Caco-2 (cell line): ENCODE measurements around the gene PALLD. TPM values are rescaled to one million over a fixed set of nuclear protein-coding genes. Genes with fewer than 3 reads are reported as not detected.

Experiments
- BruUV-seq: library from RNA; stranded (reverse); fragments of 400-500 nt; replicated peaks from 2 replicates; lab custom pipeline; 2021; lab: Mats Ljungman, UMichigan
- CTCF ChIA-PET: fragments of 300-600 bp; sonication (Branson Sonifier 250); formaldehyde crosslinking; loops from one replicate; lab custom pipeline; 2022; ENCODE audit warnings: antibody characterized with exemption; lab: Charles Lee
- POLR2A ChIA-PET: fragments of 300-600 bp; sonication (Branson Sonifier 250); formaldehyde crosslinking; loops from one replicate; lab custom pipeline; 2022; ENCODE audit warnings: antibody characterized with exemption; lab: Charles Lee
- DNase-seq, 2 experiments: peaks; one replicate each; pipeline versions ENCODE4 v3.0.0 to v3.0.0-alpha.2; 2020 to 2022
- H3K27me3 ChIP-seq: replicated peaks from 2 replicates; pipeline ENCODE4 v1.6.0; 2011; ENCODE audit warnings: low read length; ENCODE audit not compliant: control insufficient read depth, insufficient read depth
- H3K36me3 ChIP-seq: 2 replicates; pipeline ENCODE4 v1.5.1; 2011; ENCODE audit warnings: low read length; ENCODE audit not compliant: control insufficient read depth, insufficient read depth
- H3K4me1 ChIP-seq: fragments of 250-450 bp; sonication (Bioruptor Pico); 2 replicates; pipeline ENCODE4 v1.5.1; 2020; ENCODE audit warnings: mild to moderate bottlenecking
- H3K4me3 ChIP-seq: 2 replicates; pipeline ENCODE4 v1.5.1; 2011; ENCODE audit warnings: low read depth, mild to moderate bottlenecking, control low read depth, low read length
- H3K9me3 ChIP-seq: fragments of 250-450 bp; sonication (Bioruptor Pico); 2 replicates; pipeline ENCODE4 v1.5.1; 2020; ENCODE audit warnings: mild to moderate bottlenecking, moderate library complexity
- H3K27ac Mint-ChIP-seq: one replicate; pipeline ENCODE4 v1.8.0; 2022; ENCODE audit warnings: mixed read lengths; ENCODE audit not compliant: unreplicated experiment
- H3K27me3 Mint-ChIP-seq: one replicate; pipeline ENCODE4 v1.8.0; 2022; ENCODE audit warnings: mixed read lengths; ENCODE audit not compliant: insufficient read depth, unreplicated experiment
- H3K36me3 Mint-ChIP-seq: one replicate; pipeline ENCODE4 v1.8.0; 2022; ENCODE audit warnings: mild to moderate bottlenecking, mixed read lengths; ENCODE audit not compliant: insufficient read depth, unreplicated experiment
- H3K4me1 Mint-ChIP-seq: one replicate; pipeline ENCODE4 v1.8.0; 2022; ENCODE audit warnings: low read depth, mixed read lengths; ENCODE audit not compliant: unreplicated experiment
- H3K4me3 Mint-ChIP-seq: one replicate; pipeline ENCODE4 v1.8.0; 2022; ENCODE audit warnings: mild to moderate bottlenecking, moderate library complexity, mixed read lengths; ENCODE audit not compliant: unreplicated experiment
- H3K9me3 Mint-ChIP-seq: one replicate; pipeline ENCODE4 v1.8.0; 2022; ENCODE audit warnings: mixed read lengths; ENCODE audit not compliant: unreplicated experiment
- CTCF ChIP-seq, 2 experiments: fragments of 200-600 bp in 1 of 2; IDR thresholded peaks; 1 replicate in 1 of 2; 2 replicates in 1 of 2; pipeline versions ENCODE4 v1.5.1 to v1.8.0; 2011 to 2022; ENCODE audit warnings: antibody characterized with exemption in 1 of 2, control low read depth in 1 of 2, inconsistent platforms in 1 of 2, low read depth in 1 of 2, low read length in 1 of 2, mild to moderate bottlenecking in 1 of 2, moderate library complexity in 1 of 2; ENCODE audit not compliant: insufficient read depth in 1 of 2, severe bottlenecking in 1 of 2, unreplicated experiment in 1 of 2
- intact Hi-C: fragments of 100-400 bp; cut with micrococcal nuclease; formaldehyde crosslinking; loops from one replicate; pipeline ENCODE4 v1.10.0; 2022; ENCODE audit not compliant: unreplicated experiment
- total RNA-seq: library from RNA; stranded (reverse); gene quantifications from 2 replicates; pipeline ENCODE4 v1.2.3, GENCODE V29; 2022

The PALLD gene
- total RNA-seq, 1 experiment from 2014 or later, result 12.3 TPM

- Mint-ChIP-seq H3K9me3 (no peaks in the 10 kb centered on the region), H3K27ac (no peak overlapping the region), H3K4me1 (no peaks in the 10 kb centered on the region), H3K4me3 (no peak overlapping the region), H3K36me3 (no peaks in the 10 kb centered on the region), H3K27me3 (no peaks in the 10 kb centered on the region)
- intact Hi-C loops, result loop anchor here (1.0 to 10.0 kb wide), 6 partner anchors 47 to 899 kb away; no protein-coding TSS in a partner anchor
- no peaks in the 10 kb centered on the region for H3K27me3 ChIP-seq
- no peak overlapping the region for H3K4me3 ChIP-seq
- peak; percentile 52 to 62 for TF ChIP-seq CTCF (IDR thresholded peaks at IDR 0.05; ENCODE audit: insufficient read depth in 1 of 2, low read depth in 1 of 2, low read length in 1 of 2, severe bottlenecking in 1 of 2, unreplicated experiment in 1 of 2)
- no peaks in the 10 kb centered on the region for H3K36me3 ChIP-seq
- H3K4me1 ChIP-seq, result no peaks in the 10 kb centered on the region
- BruUV-seq, result no TSS peak
- no peaks in the 10 kb centered on the region for H3K9me3 ChIP-seq
- POLR2A ChIA-PET, result no interaction called here
- DNase-seq, result peak; percentile 63 to 67
- CTCF ChIA-PET, result interaction anchor here (0.6 to 1.2 kb wide), 3 partner anchors 47 to 343 kb away, joined by 3 to 13 read pairs (median 4); no protein-coding TSS in a partner anchor
Observed at GRCh38 chr4:168585168-168586091, 88.6 kb downstream of the PALLD start.

GRCh38 chr4:168586926-168587325, 90.1 kb downstream of the PALLD start:
- H3K36me3 ChIP-seq, result no peaks in the 10 kb centered on the region
- no peak overlapping the region for H3K4me3 Mint-ChIP-seq
- H3K36me3 Mint-ChIP-seq, result no peaks in the 10 kb centered on the region
- no peaks in the 10 kb centered on the region for H3K27me3 Mint-ChIP-seq
- no peaks in the 10 kb centered on the region for H3K9me3 Mint-ChIP-seq
- no peak overlapping the region for H3K4me3 ChIP-seq
- no peaks in the 10 kb centered on the region for H3K27me3 ChIP-seq
- intact Hi-C loops, result loop anchor here (5.0 to 10.0 kb wide), 3 partner anchors 45 to 898 kb away; no protein-coding TSS in a partner anchor
- ChIA-PET CTCF (no interaction called here), POLR2A (interaction anchor here (0.6 kb wide), 1 partner anchor 423 kb away, joined by 3 read pairs; the partner anchor contains the start of gene CBR4)
- H3K9me3 ChIP-seq, result no peaks in the 10 kb centered on the region
- H3K4me1 Mint-ChIP-seq, result no peaks in the 10 kb centered on the region
- no peak for DNase-seq
- no peak for TF ChIP-seq CTCF (IDR thresholded peaks at IDR 0.05; ENCODE audit: insufficient read depth in 1 of 2, low read depth in 1 of 2, low read length in 1 of 2, severe bottlenecking in 1 of 2, unreplicated experiment in 1 of 2)
- no peaks in the 10 kb centered on the region for H3K4me1 ChIP-seq
- BruUV-seq, result no TSS peak
- no peak overlapping the region for H3K27ac Mint-ChIP-seq

- H3K4me1 ChIP-seq, result no peaks in the 10 kb centered on the region
- no peaks in the 10 kb centered on the region for H3K9me3 ChIP-seq
- Mint-ChIP-seq H3K9me3 (no peaks in the 10 kb centered on the region), H3K27me3 (no peaks in the 10 kb centered on the region), H3K4me3 (no peak overlapping the region), H3K36me3 (no peaks in the 10 kb centered on the region), H3K27ac (no peak overlapping the region), H3K4me1 (no peaks in the 10 kb centered on the region)
- CTCF ChIA-PET, result no interaction called here
- no peak overlapping the region for H3K4me3 ChIP-seq
- intact Hi-C loops, result loop anchor here (5.0 to 10.0 kb wide), 3 partner anchors 45 to 897 kb away; no protein-coding TSS in a partner anchor
- BruUV-seq, result no TSS peak
- no peak for TF ChIP-seq CTCF (IDR thresholded peaks at IDR 0.05; ENCODE audit: insufficient read depth in 1 of 2, low read depth in 1 of 2, low read length in 1 of 2, severe bottlenecking in 1 of 2, unreplicated experiment in 1 of 2)
- DNase-seq, result no peak
- no peaks in the 10 kb centered on the region for H3K27me3 ChIP-seq
- no peaks in the 10 kb centered on the region for H3K36me3 ChIP-seq
- POLR2A ChIA-PET, result interaction anchor here (0.6 kb wide), 1 partner anchor 423 kb away, joined by 3 read pairs; the partner anchor contains the start of gene CBR4
Observed at GRCh38 chr4:168587411-168588125, 90.7 kb downstream of the PALLD start.
